ENCODE data around the gene LYZL4.

- TF ChIP-seq CTCF (IDR thresholded peaks at IDR 0.05 in 4 of 5, conservative IDR thresholded peaks at IDR 0.05 in 1 of 5) (no peak), POLR2A (IDR thresholded peaks at IDR 0.05) (no peak)
Observed at GRCh38 chr3:42376344-42376798, 34.0 kb downstream of the LYZL4 start.

Data from gastrocnemius medialis (tissue), 4 donors.